NCI-H69 (cell line): ENCODE data around the gene INPP4A.
A peak's percentile ranks its signal among the peaks of the same experiment; 100 is the strongest.

ENCODE experiments used
- DNase-seq: peaks from one replicate; lab custom pipeline; 2025; lab: John Stamatoyannopoulos, UW

Gene INPP4A

DNA sequence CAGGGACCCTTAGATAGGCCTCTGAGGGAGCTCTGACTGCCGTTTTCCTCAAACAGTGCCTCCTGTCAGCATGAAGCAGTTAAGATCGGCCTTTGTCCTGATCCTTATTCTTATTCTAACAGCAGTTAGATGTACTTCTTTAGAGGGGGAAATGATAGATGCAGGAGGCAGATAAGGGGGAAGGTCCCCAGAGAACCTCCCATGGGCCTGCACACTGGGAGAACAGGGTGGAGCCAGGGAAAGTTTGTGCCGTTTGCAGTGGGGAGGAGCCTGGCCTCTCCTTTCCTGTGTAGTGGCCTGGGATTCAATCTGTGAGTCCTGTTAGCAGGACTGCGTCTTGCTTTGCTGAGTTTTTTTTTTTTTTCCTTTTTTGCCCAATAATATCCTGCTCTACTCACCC lies 7.9 kb upstream of the INPP4A start:
- no peak for DNase-seq

DNA sequence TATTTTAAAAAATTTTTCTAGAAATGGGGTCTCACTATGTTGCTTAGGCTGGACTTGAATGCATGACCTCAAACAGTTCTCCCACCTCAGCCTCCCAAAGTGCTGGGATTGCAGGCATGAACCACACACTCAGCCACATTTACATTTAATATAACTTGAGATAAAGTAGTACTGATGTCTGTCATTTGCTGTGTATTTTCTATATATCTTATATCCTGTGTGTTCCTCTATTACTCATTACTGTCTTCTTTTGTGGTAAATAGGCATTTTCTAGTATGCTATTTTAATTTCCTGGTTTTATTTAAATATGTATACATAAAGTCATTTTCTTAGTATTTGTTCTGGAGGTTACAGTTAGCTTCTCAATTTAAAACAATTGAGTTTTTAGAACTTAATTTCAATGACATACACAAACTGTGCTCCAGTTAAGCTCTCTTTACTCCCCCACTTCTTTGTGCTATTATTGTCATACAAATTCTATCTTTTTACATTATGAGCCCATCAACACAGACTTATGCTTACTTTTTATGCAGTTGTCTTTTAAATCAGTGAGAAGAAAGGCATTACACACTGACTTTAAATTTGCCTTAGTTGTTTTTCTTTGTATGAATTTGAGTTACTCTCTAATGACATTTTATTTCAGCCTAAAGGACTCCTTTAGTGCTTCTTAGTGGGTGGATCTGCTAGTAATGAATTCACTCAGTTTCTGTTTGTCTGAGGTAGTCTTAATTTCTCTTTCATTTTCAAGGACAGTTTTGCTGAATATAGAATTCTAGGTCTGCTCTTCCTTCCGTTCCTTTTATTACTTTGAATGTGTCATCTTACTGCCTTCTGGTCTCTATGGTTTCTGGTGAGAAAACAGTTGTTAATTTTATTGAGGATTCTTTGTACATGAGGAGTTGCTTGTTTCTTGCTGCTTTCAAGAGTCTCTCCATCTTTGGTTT lies 6.2 kb upstream of the INPP4A start:
- DNase-seq = no peak

DNA sequence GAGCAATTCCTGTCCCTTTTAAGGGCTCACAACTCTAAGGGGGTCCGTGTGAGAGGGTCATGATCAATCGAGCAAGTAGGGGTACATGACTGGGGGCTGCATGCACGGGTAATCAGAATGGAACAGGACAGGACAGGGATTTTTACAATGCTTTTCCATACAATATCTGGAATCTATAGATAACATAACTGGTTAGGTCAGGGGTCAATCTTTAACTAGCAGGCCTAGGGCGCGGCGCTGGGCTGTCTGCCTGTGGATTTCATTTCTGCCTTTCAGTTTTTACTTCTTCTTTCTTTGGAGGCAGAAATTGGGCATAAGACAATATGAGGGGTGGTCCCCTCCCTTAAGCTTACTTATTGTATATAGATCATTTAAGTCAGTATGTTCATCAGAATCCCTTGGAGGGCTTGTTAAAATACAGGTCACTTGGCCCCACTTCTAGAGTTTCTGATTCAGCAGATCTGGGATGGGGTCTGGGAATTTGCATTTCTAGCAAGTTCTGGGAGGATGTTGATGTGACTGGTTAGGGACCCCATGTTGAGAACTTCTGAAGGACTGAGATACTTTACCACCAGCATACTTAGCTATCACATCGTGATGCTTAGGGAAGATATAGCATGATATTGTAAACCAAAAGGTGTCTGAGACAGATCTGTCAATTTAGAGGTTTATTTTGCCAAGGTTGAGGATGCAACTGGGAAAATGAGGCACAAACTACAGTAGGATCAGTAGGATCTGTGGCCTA lies 2.8 kb upstream of the INPP4A start:
- DNase-seq = no peak

DNA sequence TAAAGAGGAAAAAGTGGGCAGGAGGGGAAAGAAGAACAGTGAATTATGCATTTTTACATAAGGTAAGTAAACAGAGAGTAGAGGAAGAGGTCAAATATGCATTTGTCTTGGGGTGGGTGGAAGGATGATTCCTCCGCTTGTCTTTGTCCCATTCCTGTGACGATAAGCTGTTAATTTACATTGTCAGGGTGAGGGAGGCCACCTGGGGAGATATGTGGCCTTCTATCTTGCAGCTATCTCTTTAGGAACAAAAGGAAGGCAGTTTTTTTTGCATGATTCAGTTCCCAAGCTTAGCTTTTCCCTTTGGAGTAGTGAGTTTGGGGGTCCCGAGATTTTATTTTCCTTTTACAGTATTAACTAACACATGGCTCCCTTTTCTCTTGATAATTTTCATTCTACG lies 2.2 kb upstream of the INPP4A start:
- DNase-seq = no peak

DNA sequence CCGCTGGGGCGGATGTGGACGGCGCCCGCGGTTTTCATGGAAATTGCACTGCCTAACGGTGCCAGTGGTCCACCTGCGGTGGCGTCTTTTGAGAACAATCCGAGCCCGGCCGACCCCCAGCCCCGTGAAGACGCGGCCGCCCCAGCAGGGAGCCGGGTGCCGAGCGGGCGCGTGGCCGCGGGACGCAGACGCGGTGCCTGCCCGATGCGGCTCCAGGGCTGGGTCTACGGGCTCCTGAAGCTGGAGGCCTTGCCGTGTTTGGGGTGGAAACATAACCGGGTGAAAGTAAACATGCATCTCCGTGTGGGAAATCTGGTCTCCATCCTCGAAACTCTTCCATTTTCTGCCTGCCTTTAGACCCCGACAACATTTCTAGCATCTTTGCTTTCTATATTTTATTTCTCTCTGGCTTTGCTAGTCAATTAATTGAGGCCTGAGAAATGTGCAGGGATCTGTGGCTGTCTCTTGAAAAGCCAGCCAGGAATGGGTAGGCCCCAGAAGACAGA lies 572 bp downstream of the INPP4A start:
- no peak for DNase-seq

DNA sequence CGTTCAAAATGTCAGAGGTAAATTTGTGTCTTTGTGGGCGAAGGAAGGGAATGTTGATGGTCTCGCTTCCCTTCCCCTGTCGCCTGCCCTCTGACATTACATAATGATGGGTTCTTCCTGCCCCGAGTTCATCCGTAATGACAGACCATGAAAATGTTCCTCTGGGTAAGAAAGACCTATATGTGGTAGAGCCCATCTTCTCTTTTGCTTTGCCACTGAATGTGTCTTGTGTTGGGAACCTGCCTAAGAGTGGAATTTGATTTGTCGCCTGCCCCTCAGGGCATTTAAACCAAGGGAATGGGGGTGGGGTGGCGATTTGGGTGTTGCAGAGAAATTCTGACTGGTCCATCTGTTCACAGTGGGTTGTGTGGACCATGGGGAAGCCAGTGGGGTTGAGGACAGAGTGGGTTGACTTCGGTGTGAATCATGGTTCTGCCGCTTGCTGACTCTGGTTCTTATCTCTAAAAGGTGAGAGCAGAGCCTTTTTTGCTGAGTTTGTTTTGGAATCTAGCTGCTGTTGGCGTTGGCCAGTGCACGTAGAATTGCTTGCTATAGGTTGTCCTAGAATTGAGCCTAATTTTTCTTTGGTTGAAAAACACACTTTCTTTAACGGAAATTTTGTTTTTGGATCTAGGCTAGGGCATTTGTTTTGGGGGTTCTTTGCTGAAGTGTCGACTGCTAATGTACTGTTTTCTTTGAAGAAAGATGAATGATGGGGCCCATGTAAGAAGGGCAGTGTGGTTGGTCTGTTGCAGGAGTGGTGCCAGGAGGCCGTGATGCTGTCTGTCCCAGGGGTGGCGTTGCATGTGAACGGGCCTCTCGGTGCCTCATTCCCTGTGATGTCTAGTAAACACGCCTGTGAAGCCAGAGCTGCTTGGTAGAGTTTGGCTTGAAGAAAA lies 1.3 kb downstream of the INPP4A start:
- DNase-seq = peak; percentile 35

DNA sequence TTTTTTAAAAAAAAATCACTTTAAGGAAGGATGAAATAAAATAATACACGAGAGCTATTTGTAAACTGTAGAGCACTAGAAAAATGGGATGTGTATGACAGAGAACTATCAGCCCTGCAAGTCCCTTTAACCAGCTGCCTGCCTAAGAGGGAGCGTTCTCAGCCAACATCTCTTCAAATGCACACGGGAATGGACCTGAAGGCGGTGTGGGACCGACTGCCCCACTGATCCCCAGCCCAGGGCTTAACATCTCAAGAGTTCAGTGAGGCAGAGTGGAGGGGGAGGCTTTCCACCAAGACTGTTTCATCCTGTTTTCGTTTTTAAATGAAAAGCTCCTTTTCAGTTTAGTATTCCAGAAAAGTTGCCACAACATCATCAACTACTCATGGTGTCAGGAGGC lies 2.2 kb downstream of the INPP4A start:
- DNase-seq = no peak

DNA sequence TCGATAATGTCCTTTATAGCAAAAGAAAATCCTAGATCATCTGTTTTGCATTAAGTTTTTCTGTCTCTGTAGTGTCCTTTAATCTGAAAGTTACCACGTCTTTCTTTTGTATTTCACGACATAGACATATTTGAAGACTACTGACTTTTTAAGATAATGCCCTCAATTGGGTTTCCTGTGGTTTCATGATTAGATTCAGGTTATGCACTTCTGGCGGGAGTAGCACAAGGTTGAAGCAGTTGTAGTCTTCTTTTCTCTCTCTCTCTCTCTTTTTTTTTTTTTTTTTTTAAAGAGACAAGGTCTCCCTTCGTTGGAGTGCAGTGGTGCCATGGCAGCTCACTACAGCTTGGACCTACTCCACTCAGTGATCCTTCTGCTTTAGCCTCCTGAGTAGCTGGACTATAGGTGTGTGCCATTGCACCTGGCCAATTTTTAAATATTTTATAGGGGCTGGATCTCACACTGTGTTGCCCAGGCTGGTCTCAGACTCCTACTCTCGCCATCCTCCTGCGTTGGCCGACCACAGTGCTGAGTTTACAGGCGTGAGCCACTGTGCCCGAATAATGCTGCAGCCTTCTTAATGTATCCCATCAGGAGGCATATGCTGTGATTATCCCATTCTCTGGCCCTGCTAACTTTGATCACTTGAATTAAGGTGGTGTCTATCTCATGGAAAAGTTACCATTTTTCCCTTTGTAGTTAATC lies 3.9 kb downstream of the INPP4A start:
- DNase-seq = peak; percentile 5

DNA sequence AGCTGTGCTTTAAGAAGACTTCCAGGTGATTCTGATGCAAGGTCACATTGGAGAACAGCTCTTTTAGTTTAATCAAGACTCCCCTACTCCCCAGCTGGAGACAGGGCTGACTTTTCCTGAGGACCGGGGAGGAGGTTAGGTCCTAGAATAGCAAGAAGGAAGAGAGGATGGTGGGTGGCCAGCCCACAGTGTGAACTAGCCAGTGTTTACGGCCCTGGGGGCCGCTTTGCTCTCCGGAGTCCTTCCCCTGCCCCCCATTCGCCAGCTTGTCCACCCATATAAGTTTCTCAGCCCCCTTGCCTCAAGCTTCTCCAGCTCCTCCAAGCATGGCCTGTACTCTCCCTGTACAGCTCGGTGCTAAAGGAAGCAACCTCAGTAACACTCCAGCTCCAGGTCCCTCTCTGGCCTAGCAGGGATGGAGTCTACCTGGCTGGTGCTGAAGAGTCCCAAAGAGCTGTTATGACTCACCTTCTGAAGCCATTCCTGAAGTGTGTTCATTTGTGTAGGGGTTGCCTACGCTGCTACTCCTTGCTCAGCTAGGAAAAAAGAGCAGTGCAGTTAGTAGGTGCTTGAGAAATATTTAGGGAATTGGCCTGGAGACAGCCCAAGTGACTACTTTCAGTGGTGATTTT lies 7.9 kb downstream of the INPP4A start:
- DNase-seq = no peak

DNA sequence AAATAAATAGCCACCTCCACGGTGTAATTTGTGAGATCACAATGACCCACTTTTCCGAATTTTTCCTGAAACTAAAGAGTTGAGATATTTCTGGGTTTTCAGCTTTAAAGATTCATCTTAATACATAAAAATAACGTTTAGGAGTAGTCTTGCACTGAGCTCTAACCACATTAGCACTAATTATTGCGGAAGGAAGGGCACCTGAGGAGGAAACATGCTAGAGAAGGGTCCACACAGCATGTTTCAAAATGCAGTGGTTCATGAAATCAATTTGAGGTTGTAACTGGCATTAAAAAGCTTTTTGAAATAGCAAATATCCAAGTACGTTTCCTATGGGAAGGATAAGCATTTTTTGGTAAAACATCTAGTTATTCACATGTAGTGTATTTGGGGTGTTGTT lies 8.4 kb downstream of the INPP4A start:
- no peak for DNase-seq

DNA sequence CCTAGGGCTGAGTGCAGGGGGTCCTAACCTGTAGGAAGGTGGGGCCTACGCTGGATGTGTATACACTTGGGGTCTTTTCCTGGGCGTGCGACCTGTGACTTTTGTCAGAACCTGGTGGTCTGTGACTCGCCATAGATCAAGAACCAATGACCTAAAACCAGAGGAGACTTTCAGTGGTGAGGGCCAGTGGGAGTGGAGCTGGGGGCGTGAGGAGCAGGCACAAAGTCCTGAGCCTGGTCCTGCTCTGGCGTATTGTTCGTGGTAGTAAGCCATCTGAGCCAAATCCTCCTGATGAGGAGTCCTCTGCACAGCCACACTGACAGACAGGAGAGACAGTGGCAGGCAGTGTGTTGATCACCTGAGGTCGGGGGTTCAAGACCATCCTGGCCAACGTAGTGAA lies 8.9 kb downstream of the INPP4A start:
- no peak for DNase-seq

DNA sequence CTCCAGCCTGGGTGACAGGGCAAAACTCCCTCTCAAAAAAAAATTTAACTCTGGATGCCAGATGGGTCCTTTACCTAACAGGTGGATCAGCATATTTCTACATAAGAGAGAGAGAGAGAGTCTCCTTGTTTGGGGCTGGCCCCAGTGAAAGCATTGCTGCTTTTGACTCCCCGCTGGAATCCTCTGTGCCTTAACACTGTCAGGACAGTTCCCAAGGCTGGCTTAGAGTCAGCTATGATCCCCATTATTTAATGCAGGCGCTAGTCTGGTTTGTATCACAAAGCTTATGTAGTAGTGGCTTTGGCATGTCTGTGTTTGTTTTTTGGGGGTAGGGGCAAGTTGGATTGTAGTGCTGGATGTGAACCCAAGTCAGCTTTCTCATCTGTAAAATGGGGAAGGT lies 9.4 kb downstream of the INPP4A start:
- no peak for DNase-seq

DNA sequence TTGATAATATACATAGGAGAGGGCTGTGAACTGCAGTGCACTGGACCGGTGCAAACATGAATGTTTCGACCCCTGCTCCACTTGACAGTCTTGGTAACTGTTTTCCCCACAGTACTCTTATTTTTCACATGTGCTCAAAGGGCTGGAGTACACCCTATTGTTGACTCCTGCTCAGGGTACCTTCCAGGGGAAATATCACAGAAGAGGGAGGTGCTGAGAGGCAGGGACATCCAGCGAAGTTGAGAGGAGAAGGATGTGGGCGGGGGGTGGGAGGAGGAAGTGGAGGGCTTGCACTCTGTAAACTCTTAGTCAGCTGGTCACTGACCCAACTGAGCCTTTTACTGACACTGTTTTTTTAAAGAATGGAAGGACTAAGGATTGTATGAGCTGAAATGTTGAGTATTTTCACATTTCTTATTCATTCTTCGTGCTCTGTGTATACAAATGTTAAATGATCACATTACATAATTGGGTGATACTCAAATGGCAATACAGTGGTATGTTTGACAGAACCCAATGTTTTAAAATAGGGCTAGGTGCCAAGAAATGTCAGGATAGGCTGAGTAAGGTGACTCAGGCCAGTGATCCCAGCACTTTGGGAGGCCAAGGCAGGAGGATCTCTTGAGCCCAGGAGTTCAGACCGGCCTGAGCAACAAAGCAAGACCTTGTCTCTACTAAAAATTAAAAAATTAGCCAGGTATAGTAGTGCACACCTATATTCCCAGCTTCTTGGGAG lies 10.0 kb downstream of the INPP4A start:
- no peak for DNase-seq

DNA sequence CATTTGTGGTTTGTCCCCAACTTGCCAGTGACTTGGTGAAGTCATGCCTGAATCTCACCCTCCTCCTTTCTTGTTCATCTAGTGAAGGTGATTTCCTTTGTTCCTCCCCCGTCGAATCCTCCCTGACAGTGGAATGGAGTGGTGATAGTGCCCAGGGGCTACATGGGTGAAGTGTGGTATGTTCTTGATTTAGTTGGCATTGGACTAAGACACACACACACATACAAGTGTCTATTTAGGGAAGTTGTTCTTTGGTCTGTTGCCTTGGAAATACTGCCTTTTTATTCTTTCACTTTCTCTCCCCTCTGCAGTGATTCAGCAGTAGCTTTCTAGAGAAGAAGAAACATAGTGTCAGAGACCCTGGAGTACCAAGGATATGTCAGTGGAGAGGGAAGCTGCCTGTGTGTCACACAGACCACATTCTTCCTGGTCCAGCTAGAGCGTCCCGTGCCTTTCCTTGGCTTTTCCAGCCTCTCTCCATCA lies 10.9 kb downstream of the INPP4A start:
- no peak for DNase-seq

DNA sequence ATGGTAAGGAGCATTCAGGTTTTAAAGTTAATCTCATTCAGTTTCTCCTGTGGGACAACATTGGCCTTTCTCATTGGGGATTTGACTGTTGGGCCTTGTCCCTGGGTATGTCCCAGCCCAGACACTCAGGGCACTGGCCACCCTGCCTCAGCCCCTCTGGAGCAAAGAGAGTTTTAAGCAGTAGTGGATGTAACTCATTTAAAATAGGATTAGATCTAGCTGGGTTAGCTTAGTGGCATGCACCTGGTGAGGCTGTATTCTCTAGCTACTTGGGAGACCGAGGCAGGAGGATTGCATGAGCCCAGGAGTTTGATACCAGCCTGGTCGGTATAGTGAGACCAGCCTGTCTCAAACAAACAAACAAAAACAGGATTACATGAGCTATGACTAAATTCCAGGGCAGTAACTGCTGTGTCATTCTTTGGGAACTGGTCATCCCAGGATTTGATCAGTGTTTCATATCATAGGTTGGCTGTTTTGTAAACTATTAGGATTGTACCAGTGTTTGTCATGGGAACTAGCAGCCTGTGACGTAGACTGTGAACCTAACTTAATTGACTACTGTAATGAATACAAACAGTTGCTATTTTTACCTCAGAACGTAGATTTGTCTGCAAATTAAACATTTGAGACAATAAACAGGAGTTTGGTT lies 12.5 kb downstream of the INPP4A start:
- no peak for DNase-seq

DNA sequence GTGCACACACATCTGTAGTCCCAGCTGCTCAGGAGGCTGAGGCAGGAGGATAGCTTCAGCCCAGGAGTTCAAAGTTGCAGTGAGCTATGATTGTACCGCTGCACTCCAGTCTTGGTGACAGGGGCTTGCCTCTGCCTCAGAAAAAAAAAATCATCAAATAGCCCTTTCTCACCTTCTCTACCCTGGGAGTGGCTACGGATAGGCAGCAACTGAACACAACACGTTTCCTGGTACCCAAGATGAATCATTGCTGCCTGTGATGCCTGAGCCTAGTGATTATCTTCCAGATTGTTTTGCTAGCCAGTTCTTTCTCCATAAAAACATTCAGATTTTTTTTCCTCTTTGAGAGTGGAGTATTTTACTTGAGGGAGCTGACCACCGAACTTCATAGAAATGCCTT lies 13.5 kb downstream of the INPP4A start:
- no peak for DNase-seq

DNA sequence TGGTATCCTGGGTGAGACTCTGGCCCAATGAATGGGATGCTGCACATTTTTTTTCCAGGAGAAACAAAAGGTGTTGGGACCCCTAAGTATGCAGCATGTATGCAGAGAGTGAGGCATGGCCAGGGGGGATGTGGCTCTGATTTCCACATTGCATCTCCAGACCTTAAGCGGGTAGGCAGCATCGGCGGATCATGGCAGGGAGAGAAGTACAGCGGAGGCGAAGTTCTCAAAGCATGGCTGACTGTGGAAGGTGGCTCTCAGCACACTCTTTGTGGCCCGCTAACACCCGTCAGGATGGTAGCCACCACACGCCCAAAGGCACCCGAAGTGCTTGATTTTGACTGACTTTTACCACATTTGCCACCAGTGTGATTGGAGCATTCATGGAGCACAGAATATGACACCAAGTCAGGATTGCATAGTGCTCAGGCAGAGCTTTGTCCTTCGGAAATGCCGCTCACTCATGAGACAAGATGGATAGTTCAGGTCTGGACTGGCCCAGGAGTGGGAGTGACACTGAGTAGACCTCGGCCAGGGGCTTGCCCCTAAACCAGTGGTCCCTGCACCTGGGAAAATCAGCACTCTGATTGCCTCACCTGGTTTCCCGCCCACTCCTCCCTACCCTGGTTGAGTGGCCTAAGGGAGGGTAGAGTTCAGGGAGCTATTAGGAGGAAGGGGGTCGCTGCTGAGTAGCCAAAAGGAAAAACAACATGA lies 14.2 kb downstream of the INPP4A start:
- DNase-seq = no peak

DNA sequence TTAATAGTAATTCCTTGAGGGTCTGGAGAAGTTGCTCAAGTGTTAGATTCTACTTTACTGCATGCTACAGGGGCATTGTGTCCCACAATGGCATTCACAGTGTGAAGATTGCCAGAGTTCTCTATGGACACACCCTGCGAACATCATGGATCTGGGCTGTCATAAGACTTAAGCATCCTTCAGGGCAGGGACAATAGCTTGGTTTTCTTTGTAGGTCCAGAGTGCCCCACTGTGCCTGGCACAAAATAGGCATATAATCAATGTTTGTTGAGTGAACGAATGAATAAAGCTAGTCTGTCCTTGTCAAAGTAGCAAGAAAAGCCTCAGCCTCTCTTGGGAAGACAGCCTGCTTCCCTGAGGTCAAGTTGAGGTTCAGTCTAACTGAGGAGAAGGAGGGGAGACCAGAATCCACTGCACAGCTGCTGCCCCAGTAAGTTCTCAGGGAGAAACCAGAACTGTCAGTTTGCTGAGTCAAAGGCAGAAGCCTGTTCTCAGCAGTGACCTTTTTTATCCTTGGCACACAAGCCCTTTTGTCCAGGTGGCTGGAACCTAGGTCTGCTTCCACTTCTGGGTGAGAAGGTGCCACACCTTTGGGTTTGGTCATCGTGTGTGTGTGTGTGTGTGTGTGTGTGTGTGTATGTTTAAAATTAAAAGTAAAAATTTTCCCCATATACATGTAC lies 15.0 kb downstream of the INPP4A start:
- DNase-seq = peak; percentile 53
